Upper lobe of left lung (tissue), 4 donors: ENCODE data around the gene CBLIF.

Source experiments
- CTCF ChIP-seq, 6 experiments: fragments of 450-650 bp in 4 of 6; fragments of 200-600 bp in 2 of 6; sonication (generic) in 2 of 6; IDR thresholded peaks; one replicate each; pipeline ENCODE4 v1.5.1; 2016 to 2019; ENCODE audit warnings: antibody characterized with exemption in 6 of 6
- POLR2A ChIP-seq, 4 donors: fragments of 450-650 bp; IDR thresholded peaks; one replicate each; pipeline ENCODE4 v1.5.1; 2016 to 2017; ENCODE audit warnings: antibody characterized with exemption in 4 of 4, mild to moderate bottlenecking in 2 of 4

GRCh38 chr11:59875856-59876519 lies 30.7 kb upstream of the CBLIF start:
- no peak for TF ChIP-seq CTCF (IDR thresholded peaks at IDR 0.05)
- TF ChIP-seq POLR2A (IDR thresholded peaks at IDR 0.05) = no peak
